ENCODE measurements around the gene KRTAP9-2. TPM values are rescaled to one million over a fixed set of nuclear protein-coding genes. Genes with fewer than 3 reads are reported as not detected.
"Not testable (repeated sequence)": the region's sequence is repeated elsewhere in the genome, so short reads cannot be mapped to it uniquely, and the experiment has no call there.

Gene KRTAP9-2
- total RNA-seq, 2 donors from 2014 or later: not detected

- intact Hi-C loops (cut with DNase I): loop anchor here (2.0 kb wide), 1 partner anchor 14 kb away; no protein-coding TSS in a partner anchor
- Histone ChIP-seq H3K9ac (ENCODE audit: low read depth in 2 of 2, low read length in 2 of 2) (no peak overlapping the region), H3K4me1 (no peaks in the 10 kb centered on the region), H3K27ac (no peak overlapping the region), H3K27me3 (no peaks in the 10 kb centered on the region), H3K9me3 (no peaks in the 10 kb centered on the region), H3K36me3 (no peaks in the 10 kb centered on the region), H3K4me3 (no peak overlapping the region)
- no peak for TF ChIP-seq CTCF (IDR thresholded peaks at IDR 0.05)
- no peak for DNase-seq
Observed at GRCh38 chr17:41264599-41264998, 38.2 kb downstream of the KRTAP9-2 start.

GRCh38 chr17:41265078-41265477 is 38.6 kb downstream of the KRTAP9-2 start, which contains the start of gene KRTAP9-6:
Gene KRTAP9-6, plus strand, starts transcription at chr17:41265378. Its CDS starts 0 bp downstream, at chr17:41265378.
- no peak within 1 kb of the TSS for H3K27ac ChIP-seq
- H3K27me3 ChIP-seq: no peaks in the 10 kb centered on the region
- no peaks in the 10 kb centered on the region for H3K36me3 ChIP-seq
- no peak for TF ChIP-seq CTCF (IDR thresholded peaks at IDR 0.05)
- H3K9ac ChIP-seq (ENCODE audit: low read depth in 2 of 2, low read length in 2 of 2): no peak within 1 kb of the TSS
- H3K4me3 ChIP-seq: no peak within 1 kb of the TSS
- intact Hi-C loops (cut with DNase I): loop anchor here (2.0 kb wide), 1 partner anchor 14 kb away; no protein-coding TSS in a partner anchor
- H3K4me1 ChIP-seq: no peaks in the 10 kb centered on the region
- H3K9me3 ChIP-seq: no peaks in the 10 kb centered on the region
- DNase-seq: no peak

GRCh38 chr17:41267711-41268110 is 41.3 kb downstream of the KRTAP9-2 start:
- H3K4me3 ChIP-seq: no peak overlapping the region
- no peak overlapping the region for H3K27ac ChIP-seq
- no peaks in the 10 kb centered on the region for H3K27me3 ChIP-seq
- no peaks in the 10 kb centered on the region for H3K9me3 ChIP-seq
- no peaks in the 10 kb centered on the region for H3K36me3 ChIP-seq
- DNase-seq: no peak
- H3K4me1 ChIP-seq: no peaks in the 10 kb centered on the region
- H3K9ac ChIP-seq (ENCODE audit: low read depth in 2 of 2, low read length in 2 of 2): no peak overlapping the region
- intact Hi-C loops (cut with DNase I): no loop called here
- TF ChIP-seq CTCF (IDR thresholded peaks at IDR 0.05): no peak

- H3K4me3 ChIP-seq; DNase-seq; H3K27me3 ChIP-seq; intact Hi-C loops (cut with DNase I); H3K9me3 ChIP-seq; H3K27ac ChIP-seq; H3K4me1 ChIP-seq; H3K36me3 ChIP-seq; H3K9ac ChIP-seq (ENCODE audit: low read depth in 2 of 2, low read length in 2 of 2): not testable (repeated sequence)
Observed at GRCh38 chr17:41271323-41271722, 44.9 kb downstream of the KRTAP9-2 start.

GRCh38 chr17:41271858-41272257 is 45.4 kb downstream of the KRTAP9-2 start:
- Histone ChIP-seq H3K4me1 (no peaks in the 10 kb centered on the region), H3K9ac (ENCODE audit: low read depth in 2 of 2, low read length in 2 of 2) (no peak overlapping the region), H3K4me3 (no peak overlapping the region), H3K27ac (no peak overlapping the region), H3K27me3 (no peaks in the 10 kb centered on the region), H3K36me3 (no peaks in the 10 kb centered on the region), H3K9me3 (no peaks in the 10 kb centered on the region)
- DNase-seq: no peak
- intact Hi-C loops (cut with DNase I): no loop called here
- no peak for TF ChIP-seq CTCF (IDR thresholded peaks at IDR 0.05)

GRCh38 chr17:41275648-41276190 is 49.3 kb downstream of the KRTAP9-2 start, which contains the start of gene KRTAP9-7:
Gene KRTAP9-7, plus strand, starts transcription at chr17:41275698. Its CDS starts 0 bp downstream, at chr17:41275698.
- H3K4me3 ChIP-seq; H3K9me3 ChIP-seq; H3K27me3 ChIP-seq; H3K27ac ChIP-seq; H3K9ac ChIP-seq (ENCODE audit: low read depth in 2 of 2, low read length in 2 of 2); DNase-seq; intact Hi-C loops (cut with DNase I); H3K4me1 ChIP-seq; H3K36me3 ChIP-seq: not testable (repeated sequence)

Other genes starting within 250 kb of the KRTAP9-2 start
- under 1 TPM in 1 of 2 donors, not detected in 1; 0.32 TPM for gene KRT40, start 242.3 kb upstream of the KRTAP9-2 start, total RNA-seq
- not detected for gene KRTAP3-3, start 232.5 kb upstream of the KRTAP9-2 start, total RNA-seq
- not detected for gene KRTAP3-2, start 226.7 kb upstream of the KRTAP9-2 start, total RNA-seq
- gene KRTAP3-1, start 217.5 kb upstream of the KRTAP9-2 start, total RNA-seq: not detected
- not detected for gene KRTAP1-5, start 199.4 kb upstream of the KRTAP9-2 start, total RNA-seq
- not detected for gene KRTAP1-4, start 196.5 kb upstream of the KRTAP9-2 start, total RNA-seq
- not detected for gene KRTAP1-3, start 191.8 kb upstream of the KRTAP9-2 start, total RNA-seq
- not detected for gene KRTAP1-1, start 185.2 kb upstream of the KRTAP9-2 start, total RNA-seq
- not detected for gene KRTAP2-1, start 179.3 kb upstream of the KRTAP9-2 start, total RNA-seq
- not detected for gene KRTAP2-2, start 171.4 kb upstream of the KRTAP9-2 start, total RNA-seq
- gene KRTAP2-3, start 166.5 kb upstream of the KRTAP9-2 start, total RNA-seq: not detected
- not detected for gene KRTAP2-4, start 160.8 kb upstream of the KRTAP9-2 start, total RNA-seq
- gene KRTAP4-7, start 142.5 kb upstream of the KRTAP9-2 start, total RNA-seq: not detected
- gene KRTAP4-8, start 128.5 kb upstream of the KRTAP9-2 start, total RNA-seq: not detected
- not detected for gene KRTAP4-16, start 124.4 kb upstream of the KRTAP9-2 start, total RNA-seq
- gene KRTAP4-9, start 121.3 kb upstream of the KRTAP9-2 start, total RNA-seq: not detected
- not detected for gene KRTAP4-11, start 108.3 kb upstream of the KRTAP9-2 start, total RNA-seq
- not detected for gene KRTAP4-12, start 102.5 kb upstream of the KRTAP9-2 start, total RNA-seq
- not detected for gene KRTAP4-6, start 86.1 kb upstream of the KRTAP9-2 start, total RNA-seq
- gene KRTAP4-5, start 76.8 kb upstream of the KRTAP9-2 start, total RNA-seq: not detected
- gene KRTAP4-4, start 65.9 kb upstream of the KRTAP9-2 start, total RNA-seq: not detected
- gene KRTAP4-3, start 58.4 kb upstream of the KRTAP9-2 start, total RNA-seq: not detected
- not detected for gene KRTAP4-2, start 48.4 kb upstream of the KRTAP9-2 start, total RNA-seq
- under 1 TPM in 1 of 2 donors, not detected in 1; 0.53 TPM for gene KRTAP4-1, start 41.7 kb upstream of the KRTAP9-2 start, total RNA-seq
- gene KRTAP9-1, start 36.8 kb upstream of the KRTAP9-2 start, total RNA-seq: not detected
- gene KRTAP9-3, start 5.8 kb downstream of the KRTAP9-2 start, total RNA-seq: not detected
- not detected for gene KRTAP9-8, start 11.4 kb downstream of the KRTAP9-2 start, total RNA-seq
- not detected for gene KRTAP9-4, start 23.0 kb downstream of the KRTAP9-2 start, total RNA-seq
- gene KRTAP9-9, start 28.7 kb downstream of the KRTAP9-2 start, total RNA-seq: not detected
- not detected for gene KRTAP9-6, start 38.7 kb downstream of the KRTAP9-2 start, total RNA-seq
- gene KRTAP9-7, start 49.0 kb downstream of the KRTAP9-2 start, total RNA-seq: not detected
- not detected for gene KRTAP29-1, start 76.2 kb downstream of the KRTAP9-2 start, total RNA-seq
- gene KRTAP16-1, start 82.7 kb downstream of the KRTAP9-2 start, total RNA-seq: not detected
- gene KRTAP17-1, start 89.1 kb downstream of the KRTAP9-2 start, total RNA-seq: not detected
- not detected for gene KRT33A, start 124.2 kb downstream of the KRTAP9-2 start, total RNA-seq
- gene KRT33B, start 143.2 kb downstream of the KRTAP9-2 start, total RNA-seq: not detected
- gene KRT34, start 155.7 kb downstream of the KRTAP9-2 start, total RNA-seq: not detected
- gene KRT31, start 171.0 kb downstream of the KRTAP9-2 start, total RNA-seq: not detected
- gene KRT37, start 197.9 kb downstream of the KRTAP9-2 start, total RNA-seq: not detected
- gene KRT38, start 214.3 kb downstream of the KRTAP9-2 start, total RNA-seq: not detected
- not detected for gene KRT32, start 240.7 kb downstream of the KRTAP9-2 start, total RNA-seq

All from colonic mucosa (tissue), 4 donors.